Hematopoietic multipotent progenitor cell treated with erythropoietin and hydrocortisone succinate and interleukin-3 and kit ligand, for 8 days (in vitro differentiated cells): Measurements from ENCODE around the gene RASA3.
"Not testable (repeated sequence)": the region's sequence is repeated elsewhere in the genome, so short reads cannot be mapped to it uniquely, and the experiment has no call there.

Experiments used
- DNase-seq: peaks from one replicate; pipeline ENCODE4 v3.0.0-alpha.2; 2015

Gene RASA3, protein sequence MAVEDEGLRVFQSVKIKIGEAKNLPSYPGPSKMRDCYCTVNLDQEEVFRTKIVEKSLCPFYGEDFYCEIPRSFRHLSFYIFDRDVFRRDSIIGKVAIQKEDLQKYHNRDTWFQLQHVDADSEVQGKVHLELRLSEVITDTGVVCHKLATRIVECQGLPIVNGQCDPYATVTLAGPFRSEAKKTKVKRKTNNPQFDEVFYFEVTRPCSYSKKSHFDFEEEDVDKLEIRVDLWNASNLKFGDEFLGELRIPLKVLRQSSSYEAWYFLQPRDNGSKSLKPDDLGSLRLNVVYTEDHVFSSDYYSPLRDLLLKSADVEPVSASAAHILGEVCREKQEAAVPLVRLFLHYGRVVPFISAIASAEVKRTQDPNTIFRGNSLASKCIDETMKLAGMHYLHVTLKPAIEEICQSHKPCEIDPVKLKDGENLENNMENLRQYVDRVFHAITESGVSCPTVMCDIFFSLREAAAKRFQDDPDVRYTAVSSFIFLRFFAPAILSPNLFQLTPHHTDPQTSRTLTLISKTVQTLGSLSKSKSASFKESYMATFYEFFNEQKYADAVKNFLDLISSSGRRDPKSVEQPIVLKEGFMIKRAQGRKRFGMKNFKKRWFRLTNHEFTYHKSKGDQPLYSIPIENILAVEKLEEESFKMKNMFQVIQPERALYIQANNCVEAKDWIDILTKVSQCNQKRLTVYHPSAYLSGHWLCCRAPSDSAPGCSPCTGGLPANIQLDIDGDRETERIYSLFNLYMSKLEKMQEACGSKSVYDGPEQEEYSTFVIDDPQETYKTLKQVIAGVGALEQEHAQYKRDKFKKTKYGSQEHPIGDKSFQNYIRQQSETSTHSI

DNA sequence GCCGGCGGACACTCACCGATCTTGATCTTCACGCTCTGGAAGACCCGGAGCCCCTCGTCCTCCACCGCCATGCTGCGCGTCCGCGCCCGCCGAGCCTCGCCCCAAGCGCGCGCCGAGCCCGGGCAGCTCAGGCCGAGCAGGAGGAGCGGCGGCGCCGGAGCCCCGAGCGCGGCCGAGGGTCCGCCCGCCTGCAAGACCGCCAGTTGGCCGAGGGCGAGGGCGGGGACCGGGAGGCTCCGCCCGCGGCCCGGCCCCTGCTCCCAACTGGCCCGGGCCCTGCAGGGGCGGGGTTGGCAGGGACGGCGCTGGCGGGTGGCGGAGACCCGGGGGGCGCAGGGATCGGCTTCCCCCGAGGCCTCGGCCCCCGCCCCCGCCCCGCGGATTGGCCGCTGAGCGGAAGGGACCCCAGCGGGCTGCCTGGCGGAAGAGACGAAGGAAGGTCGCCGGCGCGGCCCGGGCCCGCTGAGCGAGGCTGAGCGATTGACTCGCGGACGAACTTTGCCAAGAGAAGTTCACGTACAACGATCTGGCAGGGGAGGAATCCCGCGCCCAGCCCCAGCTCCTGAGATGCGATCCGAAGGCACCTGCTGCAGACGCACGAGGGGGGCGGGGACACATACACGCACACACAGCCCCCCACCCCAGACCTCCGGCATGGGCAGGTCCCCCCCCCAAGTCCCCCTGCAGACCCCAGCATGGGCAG lies at the start of gene RASA3:
TSS of gene RASA3 (minus strand) at position 205 of the 703 bp plus-strand sequence. CDS start at position 71, 134 bp downstream.
- peak; percentile 83 for DNase-seq

DNA sequence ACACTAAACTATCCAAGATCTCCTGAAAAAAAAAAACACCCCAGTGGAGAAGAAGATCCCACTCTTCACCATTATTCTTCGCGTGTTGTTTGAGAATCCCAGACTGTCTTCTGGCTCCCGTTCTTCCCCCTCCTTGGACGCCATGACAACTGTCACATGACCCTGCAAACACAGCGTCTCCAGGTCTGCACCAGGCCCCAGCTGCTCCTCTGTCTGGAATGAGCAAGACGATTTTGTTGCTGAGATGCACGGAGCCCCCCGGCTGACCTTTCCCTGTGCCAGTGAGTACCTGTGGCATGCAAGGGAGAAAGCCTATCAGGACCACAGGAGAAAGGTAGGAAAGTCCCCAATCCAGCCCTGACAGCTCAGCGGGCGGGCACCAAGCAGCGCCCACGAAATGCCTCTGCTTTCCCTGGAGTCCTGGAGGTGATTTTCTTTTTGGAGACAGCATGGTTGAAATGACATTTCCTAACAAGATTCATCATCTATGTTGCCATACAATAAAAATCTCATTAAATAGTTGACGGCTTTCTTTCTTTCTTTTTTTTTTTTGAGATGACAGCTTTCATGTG lies 46.8 kb upstream of the RASA3 start, which contains the start of gene CFAP97D2:
TSS of gene CFAP97D2 (plus strand) at position 171 of the 572 bp plus-strand sequence. CDS start at position 245, 74 bp downstream.
- DNase-seq: no peak

DNA sequence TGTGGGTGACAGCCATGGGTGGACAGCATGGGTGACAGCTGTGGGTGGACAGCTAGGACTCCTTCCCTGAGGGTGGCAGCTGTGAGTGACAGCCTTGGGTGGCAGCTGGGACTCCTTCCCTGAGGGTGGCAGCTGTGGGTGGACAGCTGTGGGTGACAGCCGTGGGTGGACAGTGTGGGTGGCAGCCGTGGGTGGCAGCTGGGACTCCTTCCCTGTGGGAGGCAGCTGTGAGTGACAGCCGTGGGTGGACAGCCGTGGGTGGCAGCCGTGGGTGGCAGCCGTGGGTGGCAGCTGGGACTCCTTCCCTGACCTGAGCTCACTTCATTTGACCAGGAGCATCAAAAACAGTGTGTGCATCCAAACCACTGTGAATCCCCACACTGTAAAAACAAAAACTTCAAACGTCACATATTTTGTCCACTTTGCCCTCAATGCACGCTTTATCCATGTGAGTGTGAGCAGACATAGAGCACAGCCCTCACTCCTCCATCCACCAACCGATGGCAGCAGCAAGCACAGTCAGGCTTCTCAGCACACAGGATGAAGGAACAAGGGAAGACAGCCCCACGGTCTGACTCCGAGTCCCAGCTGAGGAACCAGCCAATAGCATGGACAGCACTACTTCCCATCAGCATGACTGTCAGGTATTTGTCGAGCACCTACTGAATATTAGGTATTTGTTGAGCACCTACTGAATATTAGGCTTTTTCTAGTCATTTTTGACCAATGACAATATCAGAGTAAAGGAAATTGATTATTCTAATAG lies 45.0 kb upstream of the RASA3 start:
- DNase-seq: no peak

DNA sequence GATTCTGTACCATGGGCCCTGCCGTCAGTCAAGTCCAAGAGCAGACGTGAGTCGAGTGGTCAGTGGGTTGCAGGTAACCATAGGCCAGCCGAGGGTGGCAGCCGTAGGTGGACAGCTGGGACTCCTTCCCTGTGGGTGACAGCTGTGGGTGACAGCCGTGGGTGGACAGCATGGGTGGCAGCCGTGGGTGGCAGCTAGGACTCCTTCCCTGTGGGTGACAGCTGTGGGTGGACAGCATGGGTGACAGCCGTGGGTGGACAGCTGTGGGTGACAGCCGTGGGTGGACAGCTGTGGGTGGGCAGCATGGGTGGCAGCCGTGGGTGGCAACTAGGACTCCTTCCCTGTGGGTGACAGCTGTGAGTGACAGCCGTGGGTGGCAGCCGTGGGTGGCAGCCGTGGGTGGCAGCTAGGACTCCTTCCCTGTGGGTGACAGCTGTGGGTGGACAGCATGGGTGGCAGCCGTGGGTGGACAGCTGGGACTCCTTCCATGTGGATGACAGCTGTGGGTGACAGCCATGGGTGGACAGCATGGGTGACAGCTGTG lies 44.0 kb upstream of the RASA3 start:
- DNase-seq: not testable (repeated sequence)

DNA sequence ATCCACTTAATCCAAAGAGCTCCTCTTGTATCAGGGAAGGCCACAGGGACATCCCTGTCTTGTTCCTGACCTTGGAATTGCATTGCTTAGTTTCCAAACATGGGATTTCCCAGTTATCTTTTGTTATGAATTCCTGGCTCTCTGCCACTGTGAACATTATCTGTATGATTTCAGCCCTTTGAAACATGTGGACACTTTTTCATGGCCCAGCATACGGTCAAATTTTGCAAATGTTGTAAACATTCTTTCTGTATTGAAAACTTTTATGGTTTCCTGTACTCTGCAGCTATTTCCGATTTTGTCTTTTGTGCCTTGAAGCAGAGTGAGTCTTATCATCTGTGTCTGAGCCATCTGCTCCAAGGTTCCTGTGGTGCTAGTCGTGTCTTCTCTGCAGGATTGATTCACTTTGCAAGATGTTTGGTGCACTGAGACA lies 42.1 kb upstream of the RASA3 start:
- DNase-seq: peak; percentile 56

DNA sequence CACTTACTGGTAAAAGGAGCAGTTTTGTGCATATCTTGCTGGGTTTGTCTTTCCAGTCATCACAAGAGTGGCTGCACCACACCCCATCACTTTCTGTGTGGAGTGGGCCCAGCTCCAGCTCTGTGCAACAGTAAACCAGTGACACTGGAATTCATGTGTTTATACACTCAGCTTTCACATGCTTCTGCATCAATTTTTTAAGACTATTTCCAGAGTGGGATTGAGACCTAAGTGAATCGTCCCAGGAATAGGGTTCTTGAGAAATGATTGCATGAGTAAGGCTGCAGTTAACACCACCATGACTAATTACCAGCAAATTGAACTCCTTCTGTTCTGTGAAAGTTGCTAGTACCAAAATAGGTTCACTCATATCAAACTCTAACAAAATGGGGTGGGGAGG lies 41.3 kb upstream of the RASA3 start:
- DNase-seq: no peak

DNA sequence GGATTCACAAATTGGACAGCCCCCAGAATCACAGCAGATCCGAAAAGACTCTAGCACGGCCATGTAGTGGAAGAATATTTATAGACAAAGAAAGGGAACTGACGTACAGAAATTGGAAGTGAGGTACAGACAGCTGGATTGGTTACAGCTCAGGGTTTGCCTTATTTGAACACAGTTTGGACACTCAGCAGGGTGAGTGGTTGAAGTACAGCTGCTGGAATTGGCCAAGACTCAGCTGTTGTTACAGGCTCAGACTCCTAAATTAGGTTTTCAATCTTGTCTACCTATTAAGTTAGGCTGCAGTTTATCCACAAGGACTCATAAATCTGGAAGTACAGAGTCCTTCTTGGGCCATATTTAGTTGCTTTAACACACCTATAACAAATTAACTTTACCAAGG lies 40.8 kb upstream of the RASA3 start:
- DNase-seq: no peak

DNA sequence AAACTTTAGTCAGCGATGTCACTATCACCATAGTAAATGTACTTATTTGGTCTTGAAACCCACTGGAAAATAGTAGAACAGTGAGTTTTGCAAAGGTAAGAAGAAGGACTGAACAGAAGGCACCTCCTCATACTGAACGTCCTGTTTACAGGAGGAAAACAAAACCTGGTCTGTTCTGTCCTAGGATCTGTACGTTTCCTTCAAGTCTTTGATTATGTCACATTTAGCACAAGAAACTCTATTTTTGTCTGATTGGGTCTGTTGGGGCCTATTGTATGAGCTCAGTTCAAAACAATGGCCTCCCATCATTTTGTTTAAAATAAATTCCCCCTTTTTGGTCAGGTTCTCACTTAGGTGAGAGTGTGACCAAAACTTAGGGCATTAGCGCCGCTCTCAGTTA lies 35.5 kb upstream of the RASA3 start:
- no peak for DNase-seq

DNA sequence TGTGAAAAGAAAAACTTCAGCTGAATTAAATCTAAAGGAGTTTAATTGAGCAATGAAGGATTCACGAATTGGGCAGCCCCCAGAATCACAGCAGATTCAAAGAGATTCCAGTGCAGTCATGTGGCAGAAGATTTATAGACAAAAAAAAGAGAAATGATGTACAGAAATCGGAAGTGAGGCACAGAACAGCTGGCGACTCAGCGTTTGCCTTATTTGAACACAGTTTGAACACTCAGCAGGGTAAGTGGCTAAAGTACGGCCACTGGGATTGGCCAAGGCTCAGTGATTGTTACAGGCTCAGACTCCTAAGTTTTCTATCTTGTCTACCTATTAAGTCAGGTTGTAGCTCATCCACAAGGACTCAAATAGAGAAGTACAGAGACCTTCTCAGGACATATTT lies 35.0 kb upstream of the RASA3 start:
- DNase-seq: no peak

DNA sequence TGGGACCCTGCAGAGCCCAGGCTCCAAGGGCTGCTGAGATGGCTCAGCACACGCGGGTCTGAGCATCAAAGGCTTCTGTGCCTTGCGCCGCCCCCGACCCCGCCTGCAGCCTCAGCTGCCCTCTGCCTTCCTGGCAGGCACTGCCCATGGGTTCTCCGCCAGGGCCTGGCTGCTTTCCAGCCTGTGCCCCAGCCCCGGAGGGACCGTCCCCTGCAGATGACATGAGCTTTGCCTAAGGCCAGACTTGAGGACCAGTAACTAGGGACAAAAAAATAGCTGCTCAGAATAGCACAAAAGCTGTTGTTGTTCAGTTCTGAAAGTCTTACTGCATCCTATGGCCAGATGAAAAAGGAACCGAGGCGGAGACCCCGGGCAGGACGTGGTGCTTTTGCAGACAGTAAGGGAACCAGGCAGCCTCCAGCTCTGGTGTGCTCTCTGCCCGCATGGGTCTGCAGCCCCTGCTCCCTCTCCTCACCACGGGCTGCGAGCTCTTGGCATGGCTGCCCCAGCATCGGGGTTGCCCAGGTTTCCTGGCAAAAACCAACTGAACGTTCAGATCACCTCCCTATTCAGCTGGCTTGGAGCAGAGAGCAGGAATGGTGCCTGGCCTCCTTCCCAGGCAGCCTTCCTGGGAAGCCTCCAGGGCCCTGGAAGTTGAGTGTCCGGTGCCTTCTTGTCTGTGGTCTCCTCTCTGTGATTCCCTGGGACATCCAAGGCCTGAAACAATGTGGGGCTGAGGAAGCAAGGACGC lies 34.1 kb upstream of the RASA3 start:
- DNase-seq: peak; percentile 35

DNA sequence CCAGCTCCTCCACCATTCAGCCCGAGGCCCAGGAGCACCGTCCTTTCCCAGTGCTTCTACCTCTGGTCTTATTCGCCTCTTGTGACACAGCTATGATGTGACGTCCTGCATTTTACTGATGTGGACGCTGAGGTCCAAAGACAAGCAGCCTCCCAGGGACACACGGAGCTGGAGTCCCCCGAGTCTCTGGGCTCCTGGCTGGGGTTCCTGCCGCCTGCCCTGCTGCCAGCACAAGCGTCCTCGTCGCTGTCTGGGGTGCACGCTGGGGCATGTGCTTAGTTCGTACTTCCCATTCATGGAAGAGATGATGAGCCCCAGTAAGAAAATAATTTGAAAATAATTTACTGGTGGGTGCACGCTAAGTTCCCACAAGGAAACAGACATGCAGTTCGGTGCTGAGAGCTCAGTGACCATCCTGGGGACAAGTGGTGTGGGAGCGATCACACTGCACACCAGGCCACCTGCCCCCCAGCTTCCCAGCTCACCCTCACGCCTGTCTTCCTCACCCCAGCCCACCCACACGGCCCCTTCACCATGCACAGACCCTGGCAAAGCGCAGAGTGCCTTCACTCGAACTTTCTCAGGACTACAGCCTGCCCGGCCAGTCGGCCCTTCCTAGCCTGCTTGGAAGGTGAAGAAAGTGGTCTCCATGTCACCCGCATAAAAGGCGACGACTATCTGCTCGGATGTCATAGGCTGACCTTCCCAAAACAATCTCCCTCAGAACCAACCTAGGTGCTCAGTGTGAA lies 32.4 kb upstream of the RASA3 start:
- DNase-seq: no peak

DNA sequence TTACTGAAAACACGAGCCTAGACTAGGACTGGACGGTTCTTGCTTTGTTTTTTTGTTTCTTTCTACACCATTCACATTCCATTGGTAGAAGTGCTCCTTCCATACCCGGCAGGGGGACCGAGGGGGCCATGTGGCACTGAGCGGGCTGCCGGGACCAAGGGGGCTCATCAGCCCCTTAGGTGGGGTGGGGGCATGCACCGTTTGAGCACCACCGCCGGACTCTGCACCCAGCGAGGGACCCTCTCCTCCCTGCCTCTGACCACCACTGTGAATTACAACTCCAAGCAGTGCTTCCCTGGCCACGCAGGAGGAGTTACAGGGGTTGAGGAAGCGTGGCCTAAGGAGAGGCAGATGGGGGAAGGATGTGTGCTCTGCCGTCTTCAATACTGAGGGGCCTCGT lies 31.6 kb upstream of the RASA3 start:
- no peak for DNase-seq

DNA sequence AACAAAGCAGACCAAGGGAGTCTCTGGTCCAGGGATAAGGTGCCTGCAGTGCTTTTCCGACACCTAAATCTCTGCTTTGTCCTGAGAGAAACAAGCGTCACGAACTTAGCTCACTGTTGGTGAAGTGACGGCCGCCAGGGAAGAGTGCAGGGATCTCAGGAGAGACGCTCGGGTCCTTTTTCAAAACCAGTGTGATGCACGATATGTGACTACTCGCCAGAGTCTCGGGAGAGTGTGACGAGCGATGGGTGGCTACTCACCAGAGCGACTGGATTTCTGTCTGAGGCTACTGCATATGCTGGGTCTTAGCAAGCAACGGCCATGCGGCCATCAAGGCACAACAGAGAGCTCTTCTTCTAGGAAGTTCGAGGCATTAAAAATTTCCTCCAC lies 30.1 kb upstream of the RASA3 start:
- DNase-seq: no peak

DNA sequence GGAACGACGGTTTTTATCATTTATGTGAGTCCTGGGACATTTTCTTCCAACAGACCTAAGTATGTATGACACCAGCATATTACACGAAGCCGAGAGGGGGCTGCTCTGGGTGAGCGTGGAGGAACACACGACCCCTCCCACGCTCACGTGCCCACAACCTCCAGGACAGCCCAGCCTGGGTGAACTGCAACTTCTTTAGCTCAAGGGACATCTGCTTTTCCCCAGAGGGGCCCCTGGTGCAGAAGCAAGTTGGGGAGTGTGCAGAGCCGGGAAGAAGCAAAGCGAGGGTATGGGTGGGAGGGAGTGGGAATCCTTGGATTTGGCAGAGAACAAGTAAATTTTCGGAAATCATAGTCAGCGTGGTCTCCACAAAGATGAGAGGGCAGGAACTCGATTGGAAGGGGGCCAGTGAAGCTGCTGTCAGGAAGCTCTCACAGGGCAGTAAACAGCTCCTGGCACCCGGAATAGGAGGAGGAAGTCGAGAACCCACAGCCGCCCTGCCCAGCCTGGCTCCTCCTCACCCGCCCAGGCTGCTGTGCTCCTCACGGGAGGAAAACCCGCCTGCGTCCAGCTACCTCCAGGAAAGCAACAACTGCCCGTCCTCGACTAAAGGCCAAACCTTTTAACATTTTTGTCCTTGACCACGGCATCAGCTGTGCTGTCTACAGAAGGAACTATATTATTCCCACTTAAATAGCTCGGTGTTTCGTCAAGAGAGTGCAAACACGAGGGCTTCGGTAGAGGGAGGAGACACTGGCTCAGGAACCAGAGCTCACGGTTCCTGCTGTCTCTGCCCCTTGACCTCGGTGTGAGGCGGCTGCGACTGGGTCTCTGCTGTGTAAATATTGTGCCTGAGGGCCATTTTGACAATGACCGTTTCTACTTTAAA lies 29.5 kb upstream of the RASA3 start:
- peak; percentile 57 for DNase-seq

DNA sequence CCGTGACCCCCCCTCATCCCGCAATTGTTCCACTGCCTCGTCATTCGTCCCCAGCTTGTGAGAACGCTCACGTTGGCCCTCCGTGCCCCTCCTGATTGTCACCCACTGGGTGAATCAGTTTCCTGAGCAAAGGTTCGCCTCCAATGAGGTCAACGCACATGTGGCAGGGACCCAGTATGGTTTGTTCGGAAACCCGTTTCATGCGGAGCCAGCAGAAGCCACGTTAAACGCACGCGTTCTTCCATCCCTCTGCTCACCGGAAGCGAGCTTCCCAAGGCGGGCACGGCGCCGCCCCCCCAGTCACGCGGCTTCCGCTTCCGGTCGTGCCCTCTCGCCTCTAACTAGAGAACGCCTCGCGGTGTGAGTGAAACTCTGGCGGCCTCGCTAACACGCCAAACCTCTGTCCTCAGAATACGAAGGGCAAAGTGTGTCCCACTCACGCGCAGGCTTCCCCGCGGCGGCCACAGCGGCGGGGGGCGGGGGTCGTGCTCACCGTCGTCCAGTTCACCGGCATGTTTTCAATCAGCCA lies 28.7 kb upstream of the RASA3 start:
- no peak for DNase-seq

DNA sequence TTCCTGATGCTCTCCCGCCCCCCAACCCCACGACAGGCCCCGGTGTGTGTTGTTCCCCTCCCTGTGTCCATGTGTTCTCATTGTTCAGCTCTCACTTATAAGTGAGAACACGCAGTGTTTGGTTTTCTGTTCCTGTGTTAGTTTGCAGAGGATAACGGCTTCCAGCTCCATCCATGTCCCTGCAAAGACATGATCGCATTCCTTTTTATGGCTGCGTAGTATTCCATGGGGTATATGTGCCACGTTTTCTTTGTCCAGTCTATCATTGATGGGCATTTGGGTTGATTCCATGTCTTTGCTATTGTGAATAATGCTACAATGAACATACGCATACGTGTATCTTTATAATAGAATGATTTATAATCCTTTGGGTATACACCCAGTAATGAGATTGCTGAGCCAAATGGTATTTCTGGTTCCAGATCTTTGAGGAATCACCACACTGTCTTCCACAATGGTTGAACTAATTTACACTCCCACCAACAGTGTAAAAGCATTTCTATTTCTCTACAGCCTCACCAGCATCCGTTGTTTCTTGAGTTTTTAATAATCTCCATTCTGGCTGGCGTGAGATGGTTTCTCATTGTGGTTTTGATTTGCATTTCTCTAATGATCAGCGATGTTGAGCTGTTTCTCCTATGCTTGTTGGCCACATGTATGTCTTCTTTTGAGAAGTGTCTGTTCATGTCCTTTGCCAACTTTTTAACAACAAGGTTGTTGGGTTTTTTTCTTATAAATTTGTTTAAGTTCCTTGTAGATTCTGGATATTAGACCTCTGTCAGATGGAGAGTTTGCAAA lies 26.6 kb upstream of the RASA3 start:
- DNase-seq: not testable (repeated sequence)

DNA sequence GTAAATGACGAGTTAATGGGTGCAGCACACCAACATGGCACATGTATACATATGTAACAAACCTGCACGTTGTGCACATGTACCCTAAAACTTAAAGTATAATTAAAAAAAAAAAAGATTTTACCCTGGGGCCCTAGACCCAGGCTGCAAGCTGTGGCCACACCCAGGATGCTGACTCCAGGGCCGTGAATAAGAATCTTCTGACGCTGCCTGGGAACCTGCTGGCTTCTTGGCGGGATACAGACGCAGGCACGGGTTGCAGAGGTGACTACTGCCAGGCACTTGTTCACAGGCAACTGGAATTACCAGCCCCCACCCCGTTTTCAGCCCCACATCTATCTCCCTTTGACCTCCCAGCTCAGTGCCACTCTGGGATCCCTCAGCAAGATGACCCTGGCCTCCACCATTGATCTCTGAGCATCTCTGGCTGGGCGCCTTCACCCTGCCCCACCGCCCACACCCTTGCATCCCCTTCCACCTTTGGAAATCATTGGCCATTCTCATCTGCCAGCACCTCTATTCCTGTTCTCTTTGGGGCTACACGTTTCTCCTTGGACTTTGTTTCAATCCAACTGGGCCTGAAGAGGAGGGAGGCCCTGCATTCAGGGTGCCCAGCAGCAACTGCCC lies 25.6 kb upstream of the RASA3 start:
- no peak for DNase-seq
